Measurements from ENCODE around the gene RECQL5.

- no peak for TF ChIP-seq POLR2A (IDR thresholded peaks at IDR 0.05)
- TF ChIP-seq CTCF (IDR thresholded peaks at IDR 0.05), result no peak
These were observed 20.3 kb downstream of the RECQL5 start for GRCh38 chr17:75646638-75646992.
